Measurements from ENCODE around the gene SAE1.

GRCh38 chr19:47161876-47162489 is 31.3 kb downstream of the SAE1 start:
- TF ChIP-seq CTCF (conservative IDR thresholded peaks at IDR 0.05 in 1 of 2, IDR thresholded peaks at IDR 0.05 in 1 of 2; ENCODE audit: extremely low read depth in 1 of 2, insufficient read depth in 1 of 2, low read depth in 1 of 2, low read length in 2 of 2) (no peak), EZH2 (IDR thresholded peaks at IDR 0.05; ENCODE audit: borderline replicate concordance, low read length) (no peak)

Measured in mammary epithelial cell (primary cell).